ENCODE data around the gene CYTH4.
A peak's percentile ranks its signal among the peaks of the same experiment; 100 is the strongest.
"Not testable (repeated sequence)": the region's sequence is repeated elsewhere in the genome, so short reads cannot be mapped to it uniquely, and the experiment has no call there.

CYTH4 gene

GRCh38 chr22:37245740-37246139, 36.6 kb upstream of the CYTH4 start:
- no peak for DNase-seq

- DNase-seq = no peak
These were observed 34.1 kb upstream of the CYTH4 start for GRCh38 chr22:37248251-37248650.

GRCh38 chr22:37249986-37250385, 32.3 kb upstream of the CYTH4 start:
- DNase-seq = no peak

- not testable (repeated sequence) for DNase-seq
These were observed 30.5 kb upstream of the CYTH4 start for GRCh38 chr22:37251836-37252235.

- no peak for DNase-seq
These were observed 29.1 kb upstream of the CYTH4 start for GRCh38 chr22:37253126-37253660.

GRCh38 chr22:37254209-37254866, 28.0 kb upstream of the CYTH4 start:
- no peak for DNase-seq

- no peak for DNase-seq
These were observed 27.5 kb upstream of the CYTH4 start for GRCh38 chr22:37254867-37255233.

GRCh38 chr22:37255558-37256006, 26.7 kb upstream of the CYTH4 start:
- DNase-seq = no peak

- DNase-seq = no peak
These were observed 26.1 kb upstream of the CYTH4 start for GRCh38 chr22:37256075-37256726.

- DNase-seq = no peak
These were observed 24.1 kb upstream of the CYTH4 start for GRCh38 chr22:37258005-37258752.

- DNase-seq = no peak
These were observed 23.4 kb upstream of the CYTH4 start for GRCh38 chr22:37258753-37259401.

GRCh38 chr22:37259540-37260029, 22.7 kb upstream of the CYTH4 start:
- DNase-seq = peak in 9 of 56 donors; percentile 12 to 25 (median 17)

GRCh38 chr22:37260155-37260795, 22.0 kb upstream of the CYTH4 start:
- no peak for DNase-seq

- peak in 8 of 56 donors; percentile 10 to 32 (median 14) for DNase-seq
These were observed 21.4 kb upstream of the CYTH4 start for GRCh38 chr22:37260901-37261336.

GRCh38 chr22:37262346-37262745, 20.0 kb upstream of the CYTH4 start:
- DNase-seq = no peak

- no peak for DNase-seq
These were observed 18.1 kb upstream of the CYTH4 start for GRCh38 chr22:37263966-37264887.

GRCh38 chr22:37266581-37267134, 15.7 kb upstream of the CYTH4 start:
- DNase-seq = peak in 1 of 56 donors; percentile 15

GRCh38 chr22:37267135-37267587, 15.1 kb upstream of the CYTH4 start:
- DNase-seq = peak in 23 of 56 donors; percentile 8 to 50 (median 23)

Measured in amygdala (tissue), 56 donors.